OCI-LY7 (cell line): ENCODE results near the gene SLC9B1. TPM values are rescaled to one million over a fixed set of nuclear protein-coding genes. Genes with fewer than 3 reads are reported as not detected.

Experiments used
- BruUV-seq: library from RNA; stranded (reverse); fragments of 400-500 nt; replicated peaks from 2 replicates; lab custom pipeline; 2021; lab: Mats Ljungman, UMichigan
- CTCF ChIA-PET: fragments of 300-600 bp; sonication (Branson Sonifier 250); formaldehyde crosslinking; loops from one replicate; lab custom pipeline; 2022; ENCODE audit warnings: antibody characterized with exemption; ENCODE audit not compliant: unreplicated experiment; lab: Charles Lee
- POLR2A ChIA-PET: fragments of 300-600 bp; sonication (Branson Sonifier 250); formaldehyde crosslinking; loops from one replicate; lab custom pipeline; 2022; ENCODE audit warnings: antibody characterized with exemption; lab: Charles Lee
- DNase-seq: peaks from one replicate; pipeline ENCODE4 v3.0.0-alpha.2; 2015; ENCODE audit warnings: low spot score
- H2AFZ ChIP-seq: fragments of 200-600 bp; sonication (generic), shearing (Covaris generic); 2 replicates; pipeline ENCODE4 v1.6.1; 2014; ENCODE audit warnings: mild to moderate bottlenecking, antibody characterized with exemption, low read length, moderate library complexity
- H3K27ac ChIP-seq: fragments of 200-600 bp; sonication (generic); 2 replicates; pipeline ENCODE4 v1.5.1; 2014; ENCODE audit warnings: mixed run types, low read depth, mild to moderate bottlenecking, moderate library complexity, low read length, inconsistent platforms; ENCODE audit not compliant: poor library complexity, severe bottlenecking
- H3K36me3 ChIP-seq: fragments of 200-600 bp; sonication (generic); 2 replicates; pipeline ENCODE4 v1.6.1; 2014; ENCODE audit warnings: mild to moderate bottlenecking, antibody characterized with exemption, low read length, moderate library complexity, mixed read lengths; ENCODE audit not compliant: insufficient read depth
- H3K4me1 ChIP-seq: fragments of 200-600 bp; sonication (generic); 2 replicates; pipeline ENCODE4 v1.5.1; 2014; ENCODE audit warnings: mild to moderate bottlenecking, low read length; ENCODE audit not compliant: insufficient read depth, poor library complexity, severe bottlenecking
- H3K4me2 ChIP-seq: fragments of 200-600 bp; sonication (generic); 2 replicates; pipeline ENCODE4 v1.6.1; 2014; ENCODE audit warnings: mild to moderate bottlenecking, low read length
- H3K4me3 ChIP-seq: fragments of 200-600 bp; sonication (generic); 2 replicates; pipeline ENCODE4 v1.5.1; 2014; ENCODE audit warnings: mild to moderate bottlenecking, low read depth, low read length; ENCODE audit not compliant: poor library complexity, severe bottlenecking
- H3K79me2 ChIP-seq: fragments of 200-600 bp; sonication (generic); 2 replicates; pipeline ENCODE4 v1.6.1; 2016; ENCODE audit warnings: low read depth, mild to moderate bottlenecking, low read length, moderate library complexity, mixed read lengths; ENCODE audit not compliant: insufficient read depth
- H3K9me2 ChIP-seq: fragments of 200-600 bp; sonication (generic); 2 replicates; pipeline ENCODE4 v1.6.1; 2016; ENCODE audit warnings: mild to moderate bottlenecking, low read length, mixed read lengths; ENCODE audit not compliant: insufficient read depth
- H3K9me3 ChIP-seq: fragments of 200-600 bp; sonication (generic); 2 replicates; pipeline ENCODE4 v1.6.1; 2014; ENCODE audit warnings: mild to moderate bottlenecking, mixed run types, low read length, mixed read lengths
- H4K20me1 ChIP-seq: fragments of 200-600 bp; sonication (generic); 2 replicates; pipeline ENCODE4 v1.6.1; 2014; ENCODE audit warnings: mild to moderate bottlenecking, antibody characterized with exemption, low read length, moderate library complexity, mixed read lengths; ENCODE audit not compliant: insufficient read depth
- CTCF ChIP-seq: fragments of 200-600 bp; sonication (generic); conservative IDR thresholded peaks from 2 replicates; pipeline ENCODE4 v1.5.1; 2014; ENCODE audit warnings: mild to moderate bottlenecking, antibody characterized with exemption, low read length, moderate library complexity, mixed read lengths
- EZH2phosphoT487 ChIP-seq: fragments of 200-600 bp; sonication (generic); IDR thresholded peaks from 2 replicates; pipeline ENCODE4 v1.6.1; 2018; ENCODE audit warnings: low read depth, borderline replicate concordance, mild to moderate bottlenecking, mixed run types, antibody characterized with exemption, low read length, moderate library complexity, mixed read lengths
- intact Hi-C: fragments of 100-400 bp; cut with micrococcal nuclease; formaldehyde crosslinking; loops from one replicate; pipeline ENCODE4 v1.10.0; 2022; ENCODE audit not compliant: unreplicated experiment
- total RNA-seq, 2 experiments: library from RNA; depleted of rRNA in 1 of 2; stranded (reverse); fragments of >200 nt in 1 of 2; shearing (Covaris generic) in 1 of 2; gene quantifications; 2 replicates each; pipeline ENCODE4 v1.2.3, GENCODE V29; 2014 to 2022

SLC9B1 gene
- total RNA-seq, 2 experiments from 2014 or later: 0.88 to 2.0 TPM

GRCh38 chr4:102858828-102859464 lies 160.6 kb downstream of the SLC9B1 start:
- ChIA-PET CTCF (no interaction called here), POLR2A (interaction anchor here (0.6 to 0.8 kb wide), 3 partner anchors 9 to 20 kb away, joined by 4 read pairs; no protein-coding TSS in a partner anchor)
- TF ChIP-seq CTCF (no peak), EZH2phosphoT487 (no peak)
- peaks cover 39% of the 10 kb centered on the region; the same call in 1 of the 2 replicates for H3K9me3 ChIP-seq
- H3K36me3 ChIP-seq: peaks cover 59% of the 10 kb centered on the region
- H3K9me2 ChIP-seq: no peaks in the 10 kb centered on the region
- H3K4me1 ChIP-seq: peaks cover 6% of the 10 kb centered on the region
- H3K4me2 ChIP-seq: no peak overlapping the region
- no peaks in the 10 kb centered on the region for H4K20me1 ChIP-seq
- H3K4me3 ChIP-seq: no peak overlapping the region
- H3K79me2 ChIP-seq: peaks cover 70% of the 10 kb centered on the region
- intact Hi-C loops: no loop called here
- no peak overlapping the region for H3K27ac ChIP-seq
- DNase-seq: no peak
- H2AFZ ChIP-seq: no peak overlapping the region
- BruUV-seq: no TSS peak

Other genes starting within 250 kb of the SLC9B1 start
- 363 and 374 TPM in 2 replicates for gene UBE2D3, start 192.2 kb downstream of the SLC9B1 start, total RNA-seq (2014; rRNA removed; shearing (Covaris generic))
- 347 and 355 TPM in 2 replicates for gene UBE2D3, start 192.2 kb downstream of the SLC9B1 start, total RNA-seq (2022)
- 37.6 and 41.1 TPM in 2 replicates for gene CISD2, start 150.7 kb downstream of the SLC9B1 start, total RNA-seq (2014; rRNA removed; shearing (Covaris generic))
- gene CISD2, start 150.7 kb downstream of the SLC9B1 start, total RNA-seq (2022): 32.8 and 34.6 TPM in 2 replicates
- gene SLC9B2, start 57.1 kb upstream of the SLC9B1 start, total RNA-seq (2014; rRNA removed; shearing (Covaris generic)): 23.5 and 26.5 TPM in 2 replicates
- 36.5 and 38.5 TPM in 2 replicates for gene SLC9B2, start 57.1 kb upstream of the SLC9B1 start, total RNA-seq (2022)
- gene BDH2, start 80.1 kb upstream of the SLC9B1 start, total RNA-seq (2014; rRNA removed; shearing (Covaris generic)): 28.2 and 35.2 TPM in 2 replicates
- 25.2 and 26.3 TPM in 2 replicates for gene BDH2, start 80.1 kb upstream of the SLC9B1 start, total RNA-seq (2022)
- 23.6 and 39.4 TPM in 2 replicates for gene CENPE, start 178.6 kb upstream of the SLC9B1 start, total RNA-seq (2014; rRNA removed; shearing (Covaris generic))
- 70.9 and 80.0 TPM in 2 replicates for gene CENPE, start 178.6 kb upstream of the SLC9B1 start, total RNA-seq (2022)